Measurements from ENCODE around the gene THADA.

GRCh38 chr2:43325107-43325811 is 270.6 kb downstream of the THADA start:
- TF ChIP-seq CTCF (IDR thresholded peaks at IDR 0.05; ENCODE audit: low read depth, low read length), result no peak
- no peak for TF ChIP-seq EZH2phosphoT487 (IDR thresholded peaks at IDR 0.05; ENCODE audit: low read depth)
